H1 (cell line): ENCODE results near the gene SEMA3F. TPM values are rescaled to one million over a fixed set of nuclear protein-coding genes. Genes with fewer than 3 reads are reported as not detected.

ENCODE experiments used
- CTCF ChIA-PET: fragments of 300-600 bp; sonication (Branson Sonifier 250); formaldehyde crosslinking; loops from one replicate; lab custom pipeline; 2021; ENCODE audit not compliant: partially characterized antibody; lab: Charles Lee
- POLR2A ChIA-PET: fragments of 300-600 bp; sonication (Branson Sonifier 250); formaldehyde crosslinking; loops from one replicate; lab custom pipeline; 2021; ENCODE audit warnings: inconsistent platforms; ENCODE audit not compliant: partially characterized antibody; lab: Charles Lee
- DNase-seq, 2 experiments: peaks; one replicate each; pipeline versions ENCODE4 v3.0.0 to v3.0.0-alpha.2; 2010 to 2022; ENCODE audit warnings: low spot score in 2 of 2, low read depth in 1 of 2, mixed read lengths in 1 of 2
- FAIRE-seq: peaks from 2 replicates; lab custom pipeline; 2011; peaks lifted over from hg19 to GRCh38; lab: Jason Lieb, UNC
- H2AFZ ChIP-seq: 2 replicates; pipeline ENCODE4 v1.8.1; 2012; ENCODE audit warnings: low read length, inconsistent platforms
- H2AK5ac ChIP-seq: 2 replicates; pipeline ENCODE4 v1.6.1; 2013; ENCODE audit warnings: low read depth, low read length
- H2BK120ac ChIP-seq: replicated peaks from 2 replicates; pipeline ENCODE3; 2013; ENCODE audit warnings: low read depth, low read length, inconsistent platforms
- H2BK12ac ChIP-seq: 2 replicates; pipeline ENCODE4 v1.6.1; 2013; ENCODE audit warnings: low read depth, low read length
- H2BK15ac ChIP-seq: 2 replicates; pipeline ENCODE4 v1.6.1; 2013; ENCODE audit warnings: low read length
- H2BK20ac ChIP-seq: 2 replicates; pipeline ENCODE4 v1.6.1; 2013; ENCODE audit warnings: low read length
- H2BK5ac ChIP-seq: 2 replicates; pipeline ENCODE4 v1.6.1; 2013; ENCODE audit warnings: low read depth, low read length
- H3K14ac ChIP-seq: 2 replicates; pipeline ENCODE4 v1.6.1; 2013; ENCODE audit warnings: inconsistent platforms; ENCODE audit not compliant: insufficient read length
- H3K18ac ChIP-seq: 2 replicates; pipeline ENCODE4 v1.6.1; 2013; ENCODE audit warnings: low read length; ENCODE audit errors: extremely low read depth
- H3K23ac ChIP-seq: 2 replicates; pipeline ENCODE4 v1.6.1; 2013; ENCODE audit warnings: inconsistent platforms; ENCODE audit not compliant: insufficient read length
- H3K23me2 ChIP-seq: 2 replicates; pipeline ENCODE4 v1.6.1; 2013; ENCODE audit warnings: low read depth, low read length
- H3K27ac ChIP-seq: 2 replicates; pipeline ENCODE4 v1.6.1; 2011; ENCODE audit warnings: low read depth, low read length, inconsistent platforms
- H3K27me3 ChIP-seq, 4 experiments: replicated peaks in 1 of 4; 1 replicate in 1 of 4; 2 replicates in 3 of 4; pipeline versions ENCODE4 v1.6.1 to v1.8.1; 2011 to 2013; ENCODE audit warnings: low read length in 3 of 4, mild to moderate bottlenecking in 3 of 4, inconsistent platforms in 2 of 4, mixed read lengths in 2 of 4, moderate library complexity in 1 of 4; ENCODE audit not compliant: control insufficient read depth in 3 of 4, insufficient read depth in 3 of 4; ENCODE audit errors: extremely low read depth in 1 of 4
- H3K36me3 ChIP-seq, 4 experiments: 2 replicates each; pipeline versions ENCODE4 v1.6.1 to v1.8.1; 2011 to 2013; ENCODE audit warnings: mild to moderate bottlenecking in 4 of 4, low read length in 3 of 4, moderate library complexity in 2 of 4, control low read depth in 1 of 4, inconsistent platforms in 1 of 4; ENCODE audit not compliant: insufficient read depth in 4 of 4, control insufficient read depth in 2 of 4
- H3K4ac ChIP-seq: replicated peaks from 2 replicates; pipeline ENCODE3; 2013; ENCODE audit warnings: low read length, low read depth, mixed read lengths, inconsistent platforms; ENCODE audit not compliant: insufficient read length
- H3K4me1 ChIP-seq, 4 experiments: replicated peaks in 1 of 4; 1 replicate in 1 of 4; 2 replicates in 3 of 4; pipeline versions ENCODE4 v1.6.1 to v1.8.1; 2011 to 2013; ENCODE audit warnings: low read length in 3 of 4, inconsistent platforms in 2 of 4, mixed read lengths in 1 of 4; ENCODE audit not compliant: insufficient read depth in 4 of 4, control insufficient read depth in 3 of 4
- H3K4me2 ChIP-seq, 2 experiments: 2 replicates each; pipeline versions ENCODE4 v1.6.1 to v1.8.1; 2011 to 2013; ENCODE audit warnings: low read depth in 2 of 2, low read length in 2 of 2, control low read depth in 1 of 2, inconsistent platforms in 1 of 2, mild to moderate bottlenecking in 1 of 2; ENCODE audit not compliant: insufficient read depth in 1 of 2
- H3K4me3 ChIP-seq, 4 experiments: fragments of 200-600, 300-600 bp in 1 of 4; sonication (generic), shearing (Covaris generic), sonication (Bioruptor Twin) in 1 of 4; 2 replicates each; pipeline versions ENCODE4 v1.5.1 to v1.8.1; 2011 to 2016; ENCODE audit warnings: low read length in 4 of 4, low read depth in 3 of 4, control low read depth in 2 of 4, inconsistent platforms in 2 of 4, mild to moderate bottlenecking in 2 of 4, mixed read lengths in 1 of 4, moderate library complexity in 1 of 4; ENCODE audit not compliant: insufficient read depth in 2 of 4; ENCODE audit errors: extremely low read depth in 1 of 4
- H3K56ac ChIP-seq: replicated peaks from 2 replicates; pipeline ENCODE3; 2013; ENCODE audit warnings: low read depth, mild to moderate bottlenecking, mixed read lengths, low read length, inconsistent platforms; ENCODE audit not compliant: insufficient read length
- H3K79me1 ChIP-seq: 2 replicates; pipeline ENCODE4 v1.6.1; 2013; ENCODE audit warnings: low read depth, low read length, control low read depth
- H3K79me2 ChIP-seq, 2 experiments: 2 replicates each; pipeline versions ENCODE4 v1.6.1 to v1.8.1; 2012 to 2013; ENCODE audit warnings: low read length in 2 of 2, mild to moderate bottlenecking in 2 of 2, inconsistent platforms in 1 of 2; ENCODE audit not compliant: insufficient read depth in 2 of 2, control insufficient read depth in 1 of 2
- H3K9ac ChIP-seq, 4 experiments: replicated peaks in 1 of 4; 1 replicate in 1 of 4; 2 replicates in 3 of 4; pipeline versions ENCODE4 v1.6.1 to v1.8.1; 2011 to 2013; ENCODE audit warnings: low read depth in 3 of 4, low read length in 3 of 4, control low read depth in 2 of 4, mild to moderate bottlenecking in 2 of 4, moderate library complexity in 2 of 4, inconsistent platforms in 1 of 4; ENCODE audit errors: extremely low read depth in 1 of 4
- H3K9me3 ChIP-seq, 2 experiments: 2 replicates each; pipeline versions ENCODE4 v1.6.1 to v1.8.1; 2012 to 2013; ENCODE audit warnings: mild to moderate bottlenecking in 2 of 2, moderate library complexity in 2 of 2, control low read depth in 1 of 2, inconsistent platforms in 1 of 2, low read depth in 1 of 2, low read length in 1 of 2, mixed read lengths in 1 of 2; ENCODE audit not compliant: insufficient read depth in 2 of 2
- H4K20me1 ChIP-seq, 2 experiments: replicated peaks in 1 of 2; 2 replicates each; pipeline versions ENCODE3 to v1.8.1; 2011 to 2013; ENCODE audit warnings: inconsistent platforms in 2 of 2, low read length in 2 of 2, mild to moderate bottlenecking in 1 of 2; ENCODE audit not compliant: insufficient read depth in 2 of 2, control insufficient read depth in 1 of 2
- H4K5ac ChIP-seq: 2 replicates; pipeline ENCODE4 v1.6.1; 2013; ENCODE audit warnings: low read length, low read depth, mixed read lengths, inconsistent platforms; ENCODE audit not compliant: insufficient read length
- H4K8ac ChIP-seq: 2 replicates; pipeline ENCODE4 v1.8.0; 2013; ENCODE audit warnings: mild to moderate bottlenecking, moderate library complexity, low read length, inconsistent platforms; ENCODE audit not compliant: insufficient read depth; ENCODE audit errors: extremely low read depth
- H4K91ac ChIP-seq: replicated peaks from 2 replicates; pipeline ENCODE3; 2013; ENCODE audit warnings: low read length, mixed read lengths, inconsistent platforms; ENCODE audit not compliant: insufficient read length
- BCL11A ChIP-seq, 2 experiments: IDR thresholded peaks; one replicate each; pipeline ENCODE4 v1.6.1; 2011; ENCODE audit warnings: low read depth in 2 of 2, low read length in 2 of 2, mild to moderate bottlenecking in 2 of 2
- CEBPB ChIP-seq: IDR thresholded peaks from 2 replicates; pipeline ENCODE4 v1.6.1; 2012; ENCODE audit warnings: low read depth, low read length
- CHD1 ChIP-seq: IDR thresholded peaks from 2 replicates; pipeline ENCODE4 v1.6.1; 2012; ENCODE audit warnings: low read depth, low read length, improper control_type of control experiment
- EP300 ChIP-seq, 2 experiments: IDR thresholded peaks; 1 replicate in 1 of 2; 2 replicates in 1 of 2; pipeline ENCODE4 v1.6.1; 2011 to 2012; ENCODE audit warnings: low read depth in 2 of 2, low read length in 2 of 2, mild to moderate bottlenecking in 2 of 2, borderline replicate concordance in 1 of 2, inconsistent platforms in 1 of 2, moderate library complexity in 1 of 2
- EZH2 ChIP-seq: fragments of 200-600 bp; sonication (generic); IDR thresholded peaks from 2 replicates; pipeline ENCODE4 v1.7.1; 2012; ENCODE audit warnings: low read depth, mild to moderate bottlenecking, moderate library complexity, low read length, inconsistent platforms; ENCODE audit not compliant: severe bottlenecking
- JUN ChIP-seq: IDR thresholded peaks from 2 replicates; pipeline ENCODE4 v1.6.1; 2011; ENCODE audit warnings: low read depth, mild to moderate bottlenecking, improper control_type of control experiment, low read length
- KDM4A ChIP-seq: IDR thresholded peaks from one replicate; pipeline ENCODE4 v1.7.1; 2012; ENCODE audit warnings: low read depth, mild to moderate bottlenecking, moderate library complexity, low read length, inconsistent platforms; ENCODE audit not compliant: severe bottlenecking
- POLR2AphosphoS5 ChIP-seq: IDR thresholded peaks from 2 replicates; pipeline ENCODE4 v1.6.1; 2011; ENCODE audit warnings: low read depth, low read length
- RXRA ChIP-seq: IDR thresholded peaks from 2 replicates; pipeline ENCODE4 v1.6.1; 2011; ENCODE audit warnings: low read depth, mild to moderate bottlenecking, low read length, moderate library complexity; ENCODE audit not compliant: insufficient read depth
- SAP30 ChIP-seq: fragments of 300-600 bp; sonication (generic); IDR thresholded peaks from 2 replicates; pipeline ENCODE4 v1.7.1; 2012; ENCODE audit warnings: low read length, moderate library complexity, mild to moderate bottlenecking, inconsistent platforms; ENCODE audit not compliant: insufficient read depth, insufficient replicate concordance
- SP1 ChIP-seq: IDR thresholded peaks from 2 replicates; pipeline ENCODE4 v1.6.1; 2011; ENCODE audit warnings: low read depth, low read length
- TAF7 ChIP-seq: optimal IDR thresholded peaks from 2 replicates; pipeline ENCODE3; 2011; ENCODE audit warnings: low read depth, mild to moderate bottlenecking, inconsistent platforms, low read length, moderate library complexity, borderline replicate concordance
- WGBS, 2 experiments: shearing (Covaris generic) in 1 of 2; methylation state at CpG; one replicate each; pipeline versions ENCODE4 v1.1.6 to v1.1.7; 2013 to 2015; ENCODE audit warnings: low lambda C conversion rate in 2 of 2, mixed read lengths in 2 of 2, inconsistent platforms in 1 of 2, low coverage in 1 of 2, missing lambda C conversion rate in 1 of 2; ENCODE audit not compliant: insufficient replicate concordance in 2 of 2, insufficient coverage in 1 of 2, insufficient read length in 1 of 2; ENCODE audit errors: extremely low coverage in 1 of 2, missing lambda C conversion rate in 1 of 2; 5-methylcytosine and 5-hydroxymethylcytosine counted together
- polyA plus RNA-seq, 7 experiments: library from polyadenylated mRNA; depleted of rRNA in 3 of 7; stranded (reverse) in 5 of 7; unstranded in 2 of 7; fragments of >200 nt in 5 of 7; fragments of 200-250 nt in 2 of 7; gene quantifications; 1 replicate in 5 of 7; 2 replicates in 1 of 7; 4 replicates in 1 of 7; pipeline versions ENCODE4 v1.2.1 to v1.2.3, GENCODE V29; 2011 to 2013; ENCODE audit warnings: missing spikeins in 2 of 7, mixed read lengths in 2 of 7
- total RNA-seq: library from RNA; stranded (reverse); fragmentation: NEBNext Ultra II Directional; extraction: Animal tissue kit (Norgen Biotek cat#: 25700); gene quantifications from 2 replicates; pipeline ENCODE4 v1.2.1, GENCODE V29; 2021
- TF ChIP-seq, protein P1 (sequence below): IDR thresholded peaks from 2 replicates; pipeline ENCODE4 v1.6.1; 2012; ENCODE audit warnings: inconsistent platforms

SEMA3F gene
- total and polyA plus RNA-seq, 2 of the 8 experiments (the other 6 are each of a cell fraction or from before 2014, with no cell fraction given), result 20.3 to 37.0 TPM

DNA sequence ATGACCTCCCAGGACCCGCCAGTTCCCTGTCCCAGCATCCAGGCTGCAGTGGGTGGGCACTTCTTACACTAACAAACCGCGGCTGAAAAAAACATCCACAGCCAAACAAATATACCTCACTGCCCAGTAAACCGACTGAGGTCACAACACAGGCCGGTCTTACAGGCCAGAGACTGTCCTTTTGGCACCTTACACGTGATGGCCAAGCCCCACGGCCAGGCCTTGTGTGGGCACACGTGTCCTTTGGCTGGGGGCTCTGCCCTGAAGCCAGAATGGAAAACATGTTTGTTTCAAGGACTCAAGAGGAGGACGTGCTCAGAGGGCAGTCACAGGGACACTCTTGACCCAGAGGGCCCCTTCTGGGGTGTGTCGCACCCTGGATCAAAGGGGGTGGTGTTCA, 59.7 kb downstream of the SEMA3F start:
- no peak for FAIRE-seq
- TF ChIP-seq BCL11A (IDR thresholded peaks at IDR 0.05; ENCODE audit: low read depth in 2 of 2, low read length in 2 of 2) (no peak), SP1 (no peak), POLR2AphosphoS5 (no peak), KDM4A (no peak), EP300 (IDR thresholded peaks at IDR 0.05; ENCODE audit: borderline replicate concordance in 1 of 2, low read depth in 2 of 2, low read length in 2 of 2) (no peak), RXRA (no peak), CEBPB (no peak), CHD1 (no peak), TAF7 (no peak), JUN (no peak), EZH2 (no peak), SAP30 (no peak)
- TF ChIP-seq, protein P1, sequence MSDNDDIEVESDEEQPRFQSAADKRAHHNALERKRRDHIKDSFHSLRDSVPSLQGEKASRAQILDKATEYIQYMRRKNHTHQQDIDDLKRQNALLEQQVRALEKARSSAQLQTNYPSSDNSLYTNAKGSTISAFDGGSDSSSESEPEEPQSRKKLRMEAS, result no peak

More for the DNA sequence above, 59.7 kb downstream of the SEMA3F start:
- Histone ChIP-seq H3K4me3 (no peak overlapping the region), H3K36me3 (no peaks in the 10 kb centered on the region), H3K4me1 (peaks cover 0 to 23% (median 10%) of the 10 kb centered on the region in 4 experiments; a peak in 5 of 7 replicates), H3K56ac (no peak overlapping the region), H4K8ac (no peak overlapping the region), H4K91ac (no peak overlapping the region), H2BK20ac (no peak overlapping the region), H3K79me2 (no peaks in the 10 kb centered on the region), H2BK15ac (no peak overlapping the region), H3K4ac (no peak overlapping the region), H2BK5ac (no peak overlapping the region), H3K9ac (no peak overlapping the region), H2BK12ac (no peak overlapping the region), H3K23me2 (no peaks in the 10 kb centered on the region), H3K14ac (no peak overlapping the region), H3K4me2 (no peak overlapping the region), H3K27ac (no peak overlapping the region), H3K23ac (no peak overlapping the region), H4K20me1 (no peaks in the 10 kb centered on the region), H2AFZ (no peak overlapping the region), H2BK120ac (no peak overlapping the region), H3K79me1 (no peaks in the 10 kb centered on the region), H4K5ac (no peak overlapping the region), H3K27me3 (no peaks in the 10 kb centered on the region; a peak in 2 of 7 replicates), H3K18ac (no peak overlapping the region), H2AK5ac (no peak overlapping the region), H3K9me3 (no peaks in the 10 kb centered on the region)
- no peak for DNase-seq
- 93% methylated on average over 10 of the region's 10 CpGs; no CpG with 5 or more reads in 1 of the 2 experiments for WGBS, 2 experiments
- CTCF ChIA-PET, result interaction anchor here (0.7 to 48.1 kb wide), 8 partner anchors 6 to 93 kb away, joined by 3 to 2149 read pairs (median 320); partner anchors contain the start of genes GNAI2, GNAT1, LSMEM2 and SEMA3B
- POLR2A ChIA-PET, result no interaction called here
